Measurements from ENCODE around the gene ARRB1.

GRCh38 chr11:75369560-75370255, 18.2 kb upstream of the ARRB1 start:
- TF ChIP-seq CTCF (IDR thresholded peaks at IDR 0.05): no peak
- TF ChIP-seq POLR2AphosphoS5 (IDR thresholded peaks at IDR 0.05; ENCODE audit: insufficient read depth in 1 of 2, low read depth in 1 of 2): no peak
- TF ChIP-seq POLR2A (IDR thresholded peaks at IDR 0.05): no peak
